HEK293 (cell line): ENCODE measurements around the gene OR2V2.

Source experiments
- CTCF ChIA-PET: fragments of 350-600 bp; formaldehyde crosslinking; extraction: SDS; loops from one replicate; lab custom pipeline; 2021; ENCODE audit warnings: antibody characterized with exemption; lab: Yijun Ruan, JAX
- POLR2A ChIA-PET: fragments of 300-600 bp; formaldehyde crosslinking; extraction: SDS; loops from one replicate; lab custom pipeline; 2020; ENCODE audit warnings: antibody characterized with exemption, inconsistent platforms; lab: Yijun Ruan, JAX
- H3K27ac ChIP-seq: fragments of 200-500 bp; sonication (Bioruptor generic); 2 replicates; pipeline ENCODE4 v1.5.1; 2014; ENCODE audit warnings: low read depth, low read length, control low read depth, inconsistent platforms; ENCODE audit errors: extremely low read depth
- H3K36me3 ChIP-seq, 2 experiments: fragments of 200-500 bp in 1 of 2; sonication (Bioruptor generic) in 1 of 2; 1 replicate in 1 of 2; 2 replicates in 1 of 2; pipeline ENCODE4 v1.5.1; 2014 to 2017; ENCODE audit warnings: inconsistent platforms in 2 of 2, low read length in 2 of 2; ENCODE audit not compliant: control insufficient read depth in 2 of 2, insufficient read depth in 1 of 2
- H3K4me1 ChIP-seq: fragments of 200-500 bp; sonication (Bioruptor generic); 2 replicates; pipeline ENCODE4 v1.5.1; 2014; ENCODE audit warnings: mild to moderate bottlenecking, low read length, inconsistent platforms; ENCODE audit not compliant: control insufficient read depth, insufficient read depth
- H3K4me3 ChIP-seq: 2 replicates; pipeline ENCODE4 v1.5.1; 2011; ENCODE audit warnings: low read depth, mild to moderate bottlenecking, control low read depth, low read length, moderate library complexity
- H3K9me3 ChIP-seq: fragments of 200-500 bp; sonication (Bioruptor generic); 2 replicates; pipeline ENCODE4 v1.5.1; 2014; ENCODE audit warnings: low read depth, low read length, inconsistent platforms; ENCODE audit not compliant: control insufficient read depth, insufficient read depth
- EGR2 ChIP-seq: fragments of 450-650 bp; formaldehyde crosslinking; IDR thresholded peaks from 2 replicates; pipeline ENCODE4 v1.5.1; 2016; ENCODE audit warnings: low read depth, missing biosample characterization, missing genetic modification characterization
- PRDM10 ChIP-seq: fragments of 450-650 bp; formaldehyde crosslinking; IDR thresholded peaks from 2 replicates; pipeline ENCODE4 v1.5.1; 2016; ENCODE audit warnings: missing biosample characterization, missing genetic modification characterization
- SP2 ChIP-seq: fragments of 450-650 bp; formaldehyde crosslinking; IDR thresholded peaks from 2 replicates; pipeline ENCODE4 v1.5.1; 2016; ENCODE audit warnings: missing biosample characterization, missing genetic modification characterization
- TCF7L2 ChIP-seq: IDR thresholded peaks from 2 replicates; pipeline ENCODE4 v1.6.1; 2011; ENCODE audit warnings: low read depth, mild to moderate bottlenecking, inconsistent platforms, low read length, moderate library complexity, borderline replicate concordance
- ZBTB10 ChIP-seq: fragments of 450-650 bp; formaldehyde crosslinking; IDR thresholded peaks from 2 replicates; pipeline ENCODE4 v1.5.1; 2016; ENCODE audit warnings: missing biosample characterization, missing genetic modification characterization
- ZNF184 ChIP-seq: fragments of 450-650 bp; IDR thresholded peaks from 2 replicates; pipeline ENCODE4 v1.5.1; 2018; ENCODE audit warnings: missing biosample characterization, mild to moderate bottlenecking, missing genetic modification characterization
- ZNF2 ChIP-seq: fragments of 450-650 bp; formaldehyde crosslinking; IDR thresholded peaks from 2 replicates; pipeline ENCODE4 v1.5.1; 2016; ENCODE audit warnings: missing biosample characterization, missing genetic modification characterization
- ZNF398 ChIP-seq: fragments of 450-650 bp; formaldehyde crosslinking; IDR thresholded peaks from 2 replicates; pipeline ENCODE4 v1.5.1; 2017; ENCODE audit warnings: missing biosample characterization, missing genetic modification characterization
- ZNF488 ChIP-seq: fragments of 450-650 bp; formaldehyde crosslinking; IDR thresholded peaks from 2 replicates; pipeline ENCODE4 v1.5.1; 2016; ENCODE audit warnings: missing biosample characterization, missing genetic modification characterization
- ZNF501 ChIP-seq: fragments of 450-650 bp; formaldehyde crosslinking; IDR thresholded peaks from 2 replicates; pipeline ENCODE4 v1.5.1; 2016; ENCODE audit warnings: missing biosample characterization, missing genetic modification characterization
- ZNF510 ChIP-seq: fragments of 450-650 bp; formaldehyde crosslinking; IDR thresholded peaks from 2 replicates; pipeline ENCODE4 v1.5.1; 2018; ENCODE audit warnings: mild to moderate bottlenecking, missing genetic modification characterization, missing biosample characterization; ENCODE audit not compliant: insufficient replicate concordance
- ZNF571 ChIP-seq: fragments of 450-650 bp; formaldehyde crosslinking; IDR thresholded peaks from 2 replicates; pipeline ENCODE4 v1.5.0; 2017; ENCODE audit warnings: missing biosample characterization, missing genetic modification characterization
- ZSCAN5A ChIP-seq: fragments of 450-650 bp; formaldehyde crosslinking; IDR thresholded peaks from 2 replicates; pipeline ENCODE4 v1.5.1; 2016; ENCODE audit warnings: missing biosample characterization, missing genetic modification characterization
- TF ChIP-seq, protein P1 (sequence below): sonication (generic); formaldehyde crosslinking; IDR thresholded peaks from 2 replicates; pipeline ENCODE4 v1.8.1; 2022; ENCODE audit warnings: mild to moderate bottlenecking, moderate library complexity, missing genetic modification reagents

The OR2V2 gene

GRCh38 chr5:181200816-181201215 is 53.4 kb downstream of the OR2V2 start:
- Histone ChIP-seq H3K4me3 (no peak overlapping the region), H3K9me3 (no peaks in the 10 kb centered on the region), H3K36me3 (no peaks in the 10 kb centered on the region), H3K4me1 (no peaks in the 10 kb centered on the region), H3K27ac (no peak overlapping the region)
- TF ChIP-seq ZSCAN5A (tag by site-specific recombination) (no peak), ZNF398 (tag by site-specific recombination) (no peak), ZBTB10 (tag by site-specific recombination) (no peak), SP2 (tag by site-specific recombination) (no peak), ZNF510 (no peak), EGR2 (tag by site-specific recombination) (no peak), ZNF2 (no peak), ZNF488 (tag by site-specific recombination) (no peak), ZNF571 (tag by site-specific recombination) (no peak)
- TF ChIP-seq, protein P1, sequence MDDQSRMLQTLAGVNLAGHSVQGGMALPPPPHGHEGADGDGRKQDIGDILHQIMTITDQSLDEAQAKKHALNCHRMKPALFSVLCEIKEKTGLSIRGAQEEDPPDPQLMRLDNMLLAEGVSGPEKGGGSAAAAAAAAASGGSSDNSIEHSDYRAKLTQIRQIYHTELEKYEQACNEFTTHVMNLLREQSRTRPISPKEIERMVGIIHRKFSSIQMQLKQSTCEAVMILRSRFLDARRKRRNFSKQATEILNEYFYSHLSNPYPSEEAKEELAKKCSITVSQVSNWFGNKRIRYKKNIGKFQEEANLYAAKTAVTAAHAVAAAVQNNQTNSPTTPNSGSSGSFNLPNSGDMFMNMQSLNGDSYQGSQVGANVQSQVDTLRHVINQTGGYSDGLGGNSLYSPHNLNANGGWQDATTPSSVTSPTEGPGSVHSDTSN (CRISPR knock-in tag): no peak
- ChIA-PET CTCF (interaction anchor here (0.6 kb wide), 1 partner anchor 16 kb away, joined by 3 read pairs; no protein-coding TSS in a partner anchor), POLR2A (interaction anchor here (2.2 kb wide), 1 partner anchor 9 kb away, joined by 7 read pairs; no protein-coding TSS in a partner anchor)

DNA sequence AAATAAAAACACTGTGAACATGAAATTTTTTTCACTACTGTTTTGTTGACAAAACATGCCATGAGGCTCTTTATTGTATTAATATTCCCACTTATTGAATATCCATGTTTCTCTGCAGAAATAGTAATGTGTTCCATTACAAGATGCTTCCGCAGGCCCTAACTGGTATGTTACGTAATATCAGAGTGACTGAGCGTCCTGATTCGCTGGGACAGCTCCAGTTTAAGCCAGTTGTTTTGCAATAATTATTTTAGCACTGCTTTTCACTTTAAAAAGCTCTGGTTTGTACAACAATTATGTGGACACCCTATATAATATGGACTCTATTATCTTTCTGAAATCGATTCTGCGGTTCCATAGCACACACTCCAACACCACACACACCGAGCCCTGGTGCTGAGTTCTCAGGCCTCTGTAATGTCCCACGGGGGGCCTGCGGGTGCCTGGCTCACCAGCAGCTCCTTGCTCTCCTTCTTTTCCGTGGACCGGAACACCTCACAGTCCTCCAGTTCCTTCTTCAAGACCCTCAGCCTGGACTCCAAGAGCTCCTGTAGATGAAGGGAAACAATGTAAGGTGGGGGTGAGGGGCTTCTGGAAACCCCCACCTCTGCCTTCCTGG is 55.8 kb downstream of the OR2V2 start:
- H3K36me3 ChIP-seq: no peaks in the 10 kb centered on the region
- no peaks in the 10 kb centered on the region for H3K9me3 ChIP-seq
- CTCF ChIA-PET: interaction anchor here (0.7 to 3.6 kb wide), 2 partner anchors 12 to 1295 kb away, joined by 3 to 12 read pairs; no protein-coding TSS in a partner anchor
- no peak for TF ChIP-seq TCF7L2
- TF ChIP-seq ZNF501 (tag by site-specific recombination): no peak
- TF ChIP-seq ZNF184 (tag by site-specific recombination): no peak
- no peak for TF ChIP-seq PRDM10
- POLR2A ChIA-PET: no interaction called here
- H3K4me1 ChIP-seq: no peaks in the 10 kb centered on the region
- no peak overlapping the region for H3K4me3 ChIP-seq
- H3K27ac ChIP-seq: no peak overlapping the region
